ENCODE data around the gene EIF3F.

EIF3F gene

GRCh38 chr11:8002676-8003075 lies 15.5 kb downstream of the EIF3F start:
- Histone ChIP-seq H3K9ac (ENCODE audit: low read length) (no peak overlapping the region), H3K4me1 (ENCODE audit: control insufficient read depth, insufficient read depth, low read length) (no peaks in the 10 kb centered on the region), H3K27me3 (ENCODE audit: control insufficient read depth, insufficient read depth, low read length) (no peaks in the 10 kb centered on the region), H3K27ac (ENCODE audit: low read depth, low read length) (no peak overlapping the region), H3K36me3 (ENCODE audit: control insufficient read depth, insufficient read depth, low read length) (peaks cover 3% of the 10 kb centered on the region), H3K4me3 (ENCODE audit: low read length) (no peak overlapping the region)

GRCh38 chr11:8003187-8003586 lies 16.1 kb downstream of the EIF3F start:
- Histone ChIP-seq H3K36me3 (ENCODE audit: control insufficient read depth, insufficient read depth, low read length) (peaks cover 2% of the 10 kb centered on the region), H3K4me1 (ENCODE audit: control insufficient read depth, insufficient read depth, low read length) (no peaks in the 10 kb centered on the region), H3K27ac (ENCODE audit: low read depth, low read length) (no peak overlapping the region), H3K4me3 (ENCODE audit: low read length) (no peak overlapping the region), H3K27me3 (ENCODE audit: control insufficient read depth, insufficient read depth, low read length) (no peaks in the 10 kb centered on the region), H3K9ac (ENCODE audit: low read length) (no peak overlapping the region)

- no peak overlapping the region for H3K4me3 ChIP-seq (ENCODE audit: low read length)
- H3K36me3 ChIP-seq (ENCODE audit: control insufficient read depth, insufficient read depth, low read length): no peaks in the 10 kb centered on the region
- no peak overlapping the region for H3K27ac ChIP-seq (ENCODE audit: low read depth, low read length)
- no peak overlapping the region for H3K9ac ChIP-seq (ENCODE audit: low read length)
- H3K4me1 ChIP-seq (ENCODE audit: control insufficient read depth, insufficient read depth, low read length): no peaks in the 10 kb centered on the region
- H3K27me3 ChIP-seq (ENCODE audit: control insufficient read depth, insufficient read depth, low read length): no peaks in the 10 kb centered on the region
Observed at GRCh38 chr11:8004008-8004407, 16.9 kb downstream of the EIF3F start.

GRCh38 chr11:8005556-8005955 lies 18.4 kb downstream of the EIF3F start:
- Histone ChIP-seq H3K4me1 (ENCODE audit: control insufficient read depth, insufficient read depth, low read length) (no peaks in the 10 kb centered on the region), H3K4me3 (ENCODE audit: low read length) (no peak overlapping the region), H3K9ac (ENCODE audit: low read length) (no peak overlapping the region), H3K27ac (ENCODE audit: low read depth, low read length) (no peak overlapping the region), H3K27me3 (ENCODE audit: control insufficient read depth, insufficient read depth, low read length) (no peaks in the 10 kb centered on the region), H3K36me3 (ENCODE audit: control insufficient read depth, insufficient read depth, low read length) (no peaks in the 10 kb centered on the region)

- no peaks in the 10 kb centered on the region for H3K36me3 ChIP-seq (ENCODE audit: control insufficient read depth, insufficient read depth, low read length)
- H3K27ac ChIP-seq (ENCODE audit: low read depth, low read length): no peak overlapping the region
- no peaks in the 10 kb centered on the region for H3K4me1 ChIP-seq (ENCODE audit: control insufficient read depth, insufficient read depth, low read length)
- H3K4me3 ChIP-seq (ENCODE audit: low read length): no peak overlapping the region
- H3K27me3 ChIP-seq (ENCODE audit: control insufficient read depth, insufficient read depth, low read length): no peaks in the 10 kb centered on the region
- H3K9ac ChIP-seq (ENCODE audit: low read length): no peak overlapping the region
Observed at GRCh38 chr11:8006349-8006977, 19.3 kb downstream of the EIF3F start.

- H3K4me3 ChIP-seq (ENCODE audit: low read length): no peak overlapping the region
- no peaks in the 10 kb centered on the region for H3K27me3 ChIP-seq (ENCODE audit: control insufficient read depth, insufficient read depth, low read length)
- H3K4me1 ChIP-seq (ENCODE audit: control insufficient read depth, insufficient read depth, low read length): no peaks in the 10 kb centered on the region
- no peak overlapping the region for H3K9ac ChIP-seq (ENCODE audit: low read length)
- no peak overlapping the region for H3K27ac ChIP-seq (ENCODE audit: low read depth, low read length)
- H3K36me3 ChIP-seq (ENCODE audit: control insufficient read depth, insufficient read depth, low read length): no peaks in the 10 kb centered on the region
Observed at GRCh38 chr11:8008212-8008611, 21.1 kb downstream of the EIF3F start.

- Histone ChIP-seq H3K4me3 (ENCODE audit: low read length) (no peak overlapping the region), H3K9ac (ENCODE audit: low read length) (no peak overlapping the region), H3K4me1 (ENCODE audit: control insufficient read depth, insufficient read depth, low read length) (no peaks in the 10 kb centered on the region), H3K27me3 (ENCODE audit: control insufficient read depth, insufficient read depth, low read length) (no peaks in the 10 kb centered on the region), H3K36me3 (ENCODE audit: control insufficient read depth, insufficient read depth, low read length) (no peaks in the 10 kb centered on the region), H3K27ac (ENCODE audit: low read depth, low read length) (no peak overlapping the region)
Observed at GRCh38 chr11:8009856-8010255, 22.7 kb downstream of the EIF3F start.

- no peaks in the 10 kb centered on the region for H3K4me1 ChIP-seq (ENCODE audit: control insufficient read depth, insufficient read depth, low read length)
- no peaks in the 10 kb centered on the region for H3K27me3 ChIP-seq (ENCODE audit: control insufficient read depth, insufficient read depth, low read length)
- no peak overlapping the region for H3K27ac ChIP-seq (ENCODE audit: low read depth, low read length)
Observed at GRCh38 chr11:8011371-8011770, 24.2 kb downstream of the EIF3F start.

GRCh38 chr11:8011981-8012444 lies 24.9 kb downstream of the EIF3F start:
- Histone ChIP-seq H3K36me3 (ENCODE audit: control insufficient read depth, insufficient read depth, low read length) (no peaks in the 10 kb centered on the region), H3K4me3 (ENCODE audit: low read length) (no peak overlapping the region), H3K4me1 (ENCODE audit: control insufficient read depth, insufficient read depth, low read length) (no peaks in the 10 kb centered on the region), H3K9ac (ENCODE audit: low read length) (no peak overlapping the region), H3K27ac (ENCODE audit: low read depth, low read length) (no peak overlapping the region), H3K27me3 (ENCODE audit: control insufficient read depth, insufficient read depth, low read length) (no peaks in the 10 kb centered on the region)

More at GRCh38 chr11:8011371-8011770, 24.2 kb downstream of the EIF3F start:
- Histone ChIP-seq H3K9ac (ENCODE audit: low read length) (no peak overlapping the region), H3K4me3 (ENCODE audit: low read length) (no peak overlapping the region), H3K36me3 (ENCODE audit: control insufficient read depth, insufficient read depth, low read length) (no peaks in the 10 kb centered on the region)

- H3K27ac ChIP-seq (ENCODE audit: low read depth, low read length): no peak overlapping the region
- H3K9ac ChIP-seq (ENCODE audit: low read length): no peak overlapping the region
- no peaks in the 10 kb centered on the region for H3K4me1 ChIP-seq (ENCODE audit: control insufficient read depth, insufficient read depth, low read length)
- H3K4me3 ChIP-seq (ENCODE audit: low read length): no peak overlapping the region
- H3K27me3 ChIP-seq (ENCODE audit: control insufficient read depth, insufficient read depth, low read length): no peaks in the 10 kb centered on the region
- H3K36me3 ChIP-seq (ENCODE audit: control insufficient read depth, insufficient read depth, low read length): no peaks in the 10 kb centered on the region
Observed at GRCh38 chr11:8013833-8014232, 26.7 kb downstream of the EIF3F start.

DNA sequence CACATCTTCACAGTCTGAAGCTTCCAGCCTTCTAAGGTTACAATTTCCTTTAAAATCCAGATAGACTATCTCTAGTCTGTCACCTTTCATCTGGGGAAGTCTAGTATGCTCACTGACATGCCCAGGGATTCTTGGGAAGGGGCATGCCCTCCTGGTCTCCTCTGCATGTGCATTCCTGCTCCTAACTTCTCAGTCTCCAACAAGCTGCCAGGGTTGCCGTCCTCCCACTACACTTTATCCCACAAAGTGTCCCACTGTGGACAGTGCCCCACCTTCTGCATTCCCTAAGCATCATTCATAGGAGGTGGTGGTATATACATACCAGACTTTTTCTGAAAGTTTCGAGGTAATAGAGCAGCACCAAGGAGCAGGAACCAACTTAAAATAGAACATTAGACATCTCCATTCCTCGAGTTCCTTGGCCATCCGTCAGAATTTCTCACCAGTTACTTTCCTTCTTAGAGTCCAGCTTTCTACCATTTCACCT lies 28.7 kb downstream of the EIF3F start:
- Histone ChIP-seq H3K27me3 (ENCODE audit: control insufficient read depth, insufficient read depth, low read length) (no peaks in the 10 kb centered on the region), H3K36me3 (ENCODE audit: control insufficient read depth, insufficient read depth, low read length) (no peaks in the 10 kb centered on the region), H3K4me3 (ENCODE audit: low read length) (no peak overlapping the region), H3K4me1 (ENCODE audit: control insufficient read depth, insufficient read depth, low read length) (peaks cover 5% of the 10 kb centered on the region), H3K9ac (ENCODE audit: low read length) (no peak overlapping the region), H3K27ac (ENCODE audit: low read depth, low read length) (no peak overlapping the region)

- Histone ChIP-seq H3K36me3 (ENCODE audit: control insufficient read depth, insufficient read depth, low read length) (no peaks in the 10 kb centered on the region), H3K27ac (ENCODE audit: low read depth, low read length) (no peak overlapping the region), H3K27me3 (ENCODE audit: control insufficient read depth, insufficient read depth, low read length) (no peaks in the 10 kb centered on the region), H3K4me3 (ENCODE audit: low read length) (no peak overlapping the region), H3K4me1 (ENCODE audit: control insufficient read depth, insufficient read depth, low read length) (peaks cover 5% of the 10 kb centered on the region), H3K9ac (ENCODE audit: low read length) (no peak overlapping the region)
Observed at GRCh38 chr11:8016440-8016839, 29.3 kb downstream of the EIF3F start.

DNA sequence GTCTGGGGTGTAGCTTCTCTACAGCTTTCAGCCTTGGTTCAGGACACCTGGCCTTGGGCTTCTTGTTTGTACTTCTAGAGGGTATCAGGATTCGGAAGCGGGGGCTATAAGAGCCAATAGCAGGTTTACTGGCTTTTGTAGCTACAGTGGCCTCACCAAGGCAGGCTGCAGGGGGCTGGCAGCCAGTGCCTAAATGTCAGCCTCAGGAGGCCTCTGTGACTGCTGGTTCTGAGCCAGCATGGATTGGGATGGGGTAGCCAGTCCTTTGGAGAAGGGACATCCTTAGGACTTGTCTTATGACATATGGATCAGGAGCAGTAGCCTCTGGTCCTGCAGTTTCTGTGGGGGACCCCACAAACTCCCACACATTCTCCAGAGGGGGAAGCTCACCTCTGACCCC lies 29.9 kb downstream of the EIF3F start:
- H3K27me3 ChIP-seq (ENCODE audit: control insufficient read depth, insufficient read depth, low read length): no peaks in the 10 kb centered on the region
- no peak overlapping the region for H3K27ac ChIP-seq (ENCODE audit: low read depth, low read length)
- H3K9ac ChIP-seq (ENCODE audit: low read length): no peak overlapping the region
- peaks cover 5% of the 10 kb centered on the region for H3K4me1 ChIP-seq (ENCODE audit: control insufficient read depth, insufficient read depth, low read length)
- H3K4me3 ChIP-seq (ENCODE audit: low read length): no peak overlapping the region
- no peaks in the 10 kb centered on the region for H3K36me3 ChIP-seq (ENCODE audit: control insufficient read depth, insufficient read depth, low read length)
